Panc1 (cell line): ENCODE data around the gene KRT6C. TPM values are rescaled to one million over a fixed set of nuclear protein-coding genes. Genes with fewer than 3 reads are reported as not detected.

Experiments
- ATAC-seq: fragments of 200-7000 bp; cut with Tn5 transposase; 2 replicates; pipeline ENCODE4 v1.9.1; 2020; ENCODE audit warnings: mild to moderate bottlenecking, moderate library complexity
- BruUV-seq: library from RNA; stranded (reverse); fragments of 400-500 nt; replicated peaks from 2 replicates; lab custom pipeline; 2021; lab: Mats Ljungman, UMichigan
- CTCF ChIA-PET: fragments of 300-600 bp; sonication (Branson Sonifier 250); formaldehyde crosslinking; loops from one replicate; lab custom pipeline; 2022; ENCODE audit warnings: antibody characterized with exemption; lab: Charles Lee
- POLR2A ChIA-PET: fragments of 300-600 bp; sonication (Branson Sonifier 250); formaldehyde crosslinking; loops from one replicate; lab custom pipeline; 2022; ENCODE audit warnings: antibody characterized with exemption; lab: Charles Lee
- DNase-seq: peaks from one replicate; pipeline ENCODE4 v3.0.0-alpha.2; 2010; ENCODE audit warnings: low read depth, low spot score
- H3K27ac ChIP-seq: 2 replicates; pipeline ENCODE4 v1.5.1; 2011; ENCODE audit warnings: mild to moderate bottlenecking, low read length, inconsistent platforms
- H3K27me3 ChIP-seq: fragments of 200-500 bp; sonication (Bioruptor generic); 2 replicates; pipeline ENCODE4 v1.6.0; 2014; ENCODE audit warnings: low read length, inconsistent platforms; ENCODE audit not compliant: control insufficient read depth, insufficient read depth
- H3K36me3 ChIP-seq: fragments of 200-500 bp; sonication (Bioruptor generic); 2 replicates; pipeline ENCODE4 v1.5.1; 2014; ENCODE audit warnings: inconsistent platforms, mild to moderate bottlenecking, low read length, moderate library complexity; ENCODE audit not compliant: control insufficient read depth, insufficient read depth
- H3K4me1 ChIP-seq: 2 replicates; pipeline ENCODE4 v1.5.1; 2011; ENCODE audit warnings: inconsistent platforms, mild to moderate bottlenecking, low read length, moderate library complexity; ENCODE audit not compliant: control insufficient read depth, insufficient read depth
- H3K4me3 ChIP-seq, 2 experiments: 2 replicates each; pipeline ENCODE4 v1.5.1; 2011 to 2012; ENCODE audit warnings: low read depth in 2 of 2, low read length in 2 of 2, mild to moderate bottlenecking in 2 of 2, inconsistent platforms in 1 of 2, moderate library complexity in 1 of 2
- H3K9me3 ChIP-seq: fragments of 200-500 bp; sonication (Bioruptor generic); 2 replicates; pipeline ENCODE4 v1.5.1; 2014; ENCODE audit warnings: low read depth, mild to moderate bottlenecking, inconsistent platforms, low read length, moderate library complexity; ENCODE audit not compliant: control insufficient read depth, insufficient read depth
- POLR2AphosphoS5 ChIP-seq: IDR thresholded peaks from 2 replicates; pipeline ENCODE4 v1.6.1; 2012; ENCODE audit warnings: mild to moderate bottlenecking, low read depth, low read length, moderate library complexity
- SIN3A ChIP-seq: IDR thresholded peaks from 2 replicates; pipeline ENCODE4 v1.6.1; 2012; ENCODE audit warnings: low read depth, mild to moderate bottlenecking, low read length, moderate library complexity, borderline replicate concordance; ENCODE audit not compliant: insufficient read depth
- TCF7L2 ChIP-seq: IDR thresholded peaks from 2 replicates; pipeline ENCODE4 v1.6.1; 2011; ENCODE audit warnings: mild to moderate bottlenecking, low read depth, low read length, inconsistent platforms
- in situ Hi-C: cut with HindIII; loops from 2 replicates; pipeline ENCODE4 v1.10.0; 2016; ENCODE audit warnings: low sequenced_read_pairs, low pct_unique_long_range_greater_than_20kb
- intact Hi-C: fragments of 100-400 bp; cut with micrococcal nuclease; formaldehyde crosslinking; loops from one replicate; pipeline ENCODE4 v1.10.0; 2022; ENCODE audit not compliant: unreplicated experiment
- total RNA-seq: library from RNA; stranded (reverse); gene quantifications from one replicate; pipeline ENCODE4 v1.2.1, GENCODE V29; 2021; ENCODE audit not compliant: unreplicated experiment
- TF ChIP-seq, protein P1 (sequence below), 2 experiments: IDR thresholded peaks; 2 replicates each; pipeline ENCODE4 v1.6.1; 2011 to 2012; ENCODE audit warnings: low read depth in 2 of 2, control low read depth in 1 of 2, low read length in 1 of 2, mild to moderate bottlenecking in 1 of 2, moderate library complexity in 1 of 2; ENCODE audit not compliant: insufficient read depth in 1 of 2
- TF ChIP-seq, protein P2 (sequence below): fragments of 450-650 bp; IDR thresholded peaks from 2 replicates; pipeline ENCODE4 v1.5.1; 2017; ENCODE audit warnings: mild to moderate bottlenecking

KRT6C gene
- total RNA-seq, 1 experiment from 2014 or later = not detected

DNA sequence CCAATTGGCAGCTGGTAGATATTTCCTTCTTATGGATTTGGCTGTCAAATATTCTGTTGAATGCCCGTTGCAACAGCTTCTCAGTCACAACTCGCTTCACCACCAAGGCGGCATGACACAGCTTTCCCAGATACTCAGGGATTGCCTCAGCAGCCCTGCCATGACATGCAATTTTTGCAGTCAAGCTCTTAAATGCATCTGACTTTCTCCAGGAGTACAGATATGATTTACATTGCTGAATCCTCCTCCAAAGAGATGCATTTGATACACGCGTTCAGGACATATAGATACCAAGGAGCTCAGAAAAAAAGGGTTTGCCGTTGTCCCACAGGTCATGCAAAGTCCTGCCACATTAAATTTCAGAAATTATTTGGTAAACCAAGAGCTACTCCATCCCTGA lies 40.1 kb upstream of the KRT6C start:
- no peak overlapping the region for H3K27ac ChIP-seq
- no TSS peak for BruUV-seq
- DNase-seq (no peak), ATAC-seq (no peak)
- POLR2A ChIA-PET = no interaction called here
- no peaks in the 10 kb centered on the region for H3K4me1 ChIP-seq
- in situ Hi-C loops (no loop called here), intact Hi-C loops (no loop called here)
- TF ChIP-seq TCF7L2 (no peak), POLR2AphosphoS5 (no peak), SIN3A (no peak)
- TF ChIP-seq, protein P1, sequence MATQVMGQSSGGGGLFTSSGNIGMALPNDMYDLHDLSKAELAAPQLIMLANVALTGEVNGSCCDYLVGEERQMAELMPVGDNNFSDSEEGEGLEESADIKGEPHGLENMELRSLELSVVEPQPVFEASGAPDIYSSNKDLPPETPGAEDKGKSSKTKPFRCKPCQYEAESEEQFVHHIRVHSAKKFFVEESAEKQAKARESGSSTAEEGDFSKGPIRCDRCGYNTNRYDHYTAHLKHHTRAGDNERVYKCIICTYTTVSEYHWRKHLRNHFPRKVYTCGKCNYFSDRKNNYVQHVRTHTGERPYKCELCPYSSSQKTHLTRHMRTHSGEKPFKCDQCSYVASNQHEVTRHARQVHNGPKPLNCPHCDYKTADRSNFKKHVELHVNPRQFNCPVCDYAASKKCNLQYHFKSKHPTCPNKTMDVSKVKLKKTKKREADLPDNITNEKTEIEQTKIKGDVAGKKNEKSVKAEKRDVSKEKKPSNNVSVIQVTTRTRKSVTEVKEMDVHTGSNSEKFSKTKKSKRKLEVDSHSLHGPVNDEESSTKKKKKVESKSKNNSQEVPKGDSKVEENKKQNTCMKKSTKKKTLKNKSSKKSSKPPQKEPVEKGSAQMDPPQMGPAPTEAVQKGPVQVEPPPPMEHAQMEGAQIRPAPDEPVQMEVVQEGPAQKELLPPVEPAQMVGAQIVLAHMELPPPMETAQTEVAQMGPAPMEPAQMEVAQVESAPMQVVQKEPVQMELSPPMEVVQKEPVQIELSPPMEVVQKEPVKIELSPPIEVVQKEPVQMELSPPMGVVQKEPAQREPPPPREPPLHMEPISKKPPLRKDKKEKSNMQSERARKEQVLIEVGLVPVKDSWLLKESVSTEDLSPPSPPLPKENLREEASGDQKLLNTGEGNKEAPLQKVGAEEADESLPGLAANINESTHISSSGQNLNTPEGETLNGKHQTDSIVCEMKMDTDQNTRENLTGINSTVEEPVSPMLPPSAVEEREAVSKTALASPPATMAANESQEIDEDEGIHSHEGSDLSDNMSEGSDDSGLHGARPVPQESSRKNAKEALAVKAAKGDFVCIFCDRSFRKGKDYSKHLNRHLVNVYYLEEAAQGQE (IDR thresholded peaks at IDR 0.05; ENCODE audit: insufficient read depth in 1 of 2, low read depth in 2 of 2, low read length in 1 of 2) = no peak
- TF ChIP-seq, protein P2, sequence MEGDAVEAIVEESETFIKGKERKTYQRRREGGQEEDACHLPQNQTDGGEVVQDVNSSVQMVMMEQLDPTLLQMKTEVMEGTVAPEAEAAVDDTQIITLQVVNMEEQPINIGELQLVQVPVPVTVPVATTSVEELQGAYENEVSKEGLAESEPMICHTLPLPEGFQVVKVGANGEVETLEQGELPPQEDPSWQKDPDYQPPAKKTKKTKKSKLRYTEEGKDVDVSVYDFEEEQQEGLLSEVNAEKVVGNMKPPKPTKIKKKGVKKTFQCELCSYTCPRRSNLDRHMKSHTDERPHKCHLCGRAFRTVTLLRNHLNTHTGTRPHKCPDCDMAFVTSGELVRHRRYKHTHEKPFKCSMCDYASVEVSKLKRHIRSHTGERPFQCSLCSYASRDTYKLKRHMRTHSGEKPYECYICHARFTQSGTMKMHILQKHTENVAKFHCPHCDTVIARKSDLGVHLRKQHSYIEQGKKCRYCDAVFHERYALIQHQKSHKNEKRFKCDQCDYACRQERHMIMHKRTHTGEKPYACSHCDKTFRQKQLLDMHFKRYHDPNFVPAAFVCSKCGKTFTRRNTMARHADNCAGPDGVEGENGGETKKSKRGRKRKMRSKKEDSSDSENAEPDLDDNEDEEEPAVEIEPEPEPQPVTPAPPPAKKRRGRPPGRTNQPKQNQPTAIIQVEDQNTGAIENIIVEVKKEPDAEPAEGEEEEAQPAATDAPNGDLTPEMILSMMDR = no peak
- H3K36me3 ChIP-seq = no peaks in the 10 kb centered on the region
- 0 out of 2 replicates have a peak, but pooled peaks cover 1% of the 10 kb centered on the region for H3K27me3 ChIP-seq
- no peak overlapping the region for H3K4me3 ChIP-seq
- H3K9me3 ChIP-seq = peaks cover 4% of the 10 kb centered on the region; the same call in 1 of the 2 replicates
- CTCF ChIA-PET = no interaction called here

DNA sequence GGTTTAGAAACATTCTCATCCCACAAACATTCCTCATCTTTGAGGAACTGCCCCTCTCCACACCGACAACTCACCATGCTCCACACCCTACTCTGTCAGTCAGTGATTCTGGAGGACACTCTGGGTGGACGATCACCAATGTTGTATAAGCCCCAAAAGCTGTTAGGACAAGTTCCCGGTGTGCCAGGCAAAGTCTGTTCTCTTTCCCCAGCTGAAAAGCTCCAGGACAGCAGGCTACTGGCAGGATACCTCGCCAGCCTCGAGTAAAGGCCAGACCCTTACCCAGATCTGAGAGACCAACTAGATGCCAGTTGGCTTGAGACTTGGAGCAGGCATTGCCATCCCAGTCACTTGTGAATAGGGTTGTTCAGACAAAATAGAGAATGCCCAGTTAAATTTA lies 34.6 kb upstream of the KRT6C start:
- in situ Hi-C loops = no loop called here
- ChIA-PET CTCF (no interaction called here), POLR2A (no interaction called here)
- DNase-seq (no peak), ATAC-seq (no peak)
- Histone ChIP-seq H3K4me1 (no peaks in the 10 kb centered on the region), H3K9me3 (peaks cover 4% of the 10 kb centered on the region; the same call in 1 of the 2 replicates), H3K36me3 (no peaks in the 10 kb centered on the region), H3K27me3 (peaks cover 8% of the 10 kb centered on the region), H3K4me3 (no peak overlapping the region), H3K27ac (no peak overlapping the region)
- no TSS peak for BruUV-seq
- TF ChIP-seq TCF7L2 (no peak), POLR2AphosphoS5 (no peak), SIN3A (no peak)
- TF ChIP-seq, protein P2 = no peak
- TF ChIP-seq, protein P1 (IDR thresholded peaks at IDR 0.05; ENCODE audit: insufficient read depth in 1 of 2, low read depth in 2 of 2, low read length in 1 of 2) = no peak
- intact Hi-C loops = loop anchor here (5.0 kb wide), 1 partner anchor 116 kb away; no protein-coding TSS in a partner anchor
